OCI-LY3 (cell line): ENCODE results near the gene MAGEC3.

Experiments used
- EZH2phosphoT487 ChIP-seq: fragments of 200-600 bp; shearing (Covaris generic); IDR thresholded peaks from 2 replicates; pipeline ENCODE4 v1.6.1; 2018; ENCODE audit warnings: antibody characterized with exemption, mixed run types, low read depth
- TF ChIP-seq, protein P1 (sequence below): fragments of 200-600, 300-600 bp; sonication (generic); IDR thresholded peaks from 2 replicates; pipeline ENCODE4 v1.5.1; 2014; ENCODE audit warnings: antibody characterized with exemption, low read length, low read depth

DNA sequence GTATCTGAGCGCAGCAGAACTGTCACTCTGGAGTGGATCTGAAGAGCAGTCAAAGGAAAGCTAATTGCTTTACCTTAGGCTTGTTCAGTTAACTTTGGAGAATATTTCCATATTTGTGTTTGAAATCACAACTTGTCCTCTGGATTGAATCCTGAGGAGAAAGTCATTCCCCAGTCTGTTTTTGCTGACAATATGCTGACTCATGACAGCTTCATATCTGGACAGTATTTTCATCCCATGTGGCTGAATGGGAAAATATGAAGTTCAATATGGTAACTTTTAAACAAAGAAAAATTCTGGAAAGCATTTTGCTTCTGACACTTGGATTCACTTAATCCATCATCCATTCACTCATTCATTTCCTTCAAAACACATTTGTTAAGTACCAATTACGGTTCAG lies 46.3 kb upstream of the MAGEC3 start:
- TF ChIP-seq, protein P1, sequence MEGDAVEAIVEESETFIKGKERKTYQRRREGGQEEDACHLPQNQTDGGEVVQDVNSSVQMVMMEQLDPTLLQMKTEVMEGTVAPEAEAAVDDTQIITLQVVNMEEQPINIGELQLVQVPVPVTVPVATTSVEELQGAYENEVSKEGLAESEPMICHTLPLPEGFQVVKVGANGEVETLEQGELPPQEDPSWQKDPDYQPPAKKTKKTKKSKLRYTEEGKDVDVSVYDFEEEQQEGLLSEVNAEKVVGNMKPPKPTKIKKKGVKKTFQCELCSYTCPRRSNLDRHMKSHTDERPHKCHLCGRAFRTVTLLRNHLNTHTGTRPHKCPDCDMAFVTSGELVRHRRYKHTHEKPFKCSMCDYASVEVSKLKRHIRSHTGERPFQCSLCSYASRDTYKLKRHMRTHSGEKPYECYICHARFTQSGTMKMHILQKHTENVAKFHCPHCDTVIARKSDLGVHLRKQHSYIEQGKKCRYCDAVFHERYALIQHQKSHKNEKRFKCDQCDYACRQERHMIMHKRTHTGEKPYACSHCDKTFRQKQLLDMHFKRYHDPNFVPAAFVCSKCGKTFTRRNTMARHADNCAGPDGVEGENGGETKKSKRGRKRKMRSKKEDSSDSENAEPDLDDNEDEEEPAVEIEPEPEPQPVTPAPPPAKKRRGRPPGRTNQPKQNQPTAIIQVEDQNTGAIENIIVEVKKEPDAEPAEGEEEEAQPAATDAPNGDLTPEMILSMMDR: no peak
- no peak for TF ChIP-seq EZH2phosphoT487
